D721Med (cell line): Measurements from ENCODE around the gene DYRK1A.

Source experiments
- DNase-seq: peaks from one replicate; pipeline ENCODE4 v3.0.0; 2011; ENCODE audit warnings: low spot score; ENCODE audit not compliant: insufficient read length
- FAIRE-seq: peaks from 2 replicates; lab custom pipeline; 2011; peaks lifted over from hg19 to GRCh38; lab: Jason Lieb, UNC
- TF ChIP-seq, protein P1 (sequence below): IDR thresholded peaks from 2 replicates; pipeline ENCODE4 v1.5.1; 2012; ENCODE audit warnings: mild to moderate bottlenecking, control low read depth; ENCODE audit not compliant: insufficient read depth; ENCODE audit errors: missing control alignments

The DYRK1A gene

DNA sequence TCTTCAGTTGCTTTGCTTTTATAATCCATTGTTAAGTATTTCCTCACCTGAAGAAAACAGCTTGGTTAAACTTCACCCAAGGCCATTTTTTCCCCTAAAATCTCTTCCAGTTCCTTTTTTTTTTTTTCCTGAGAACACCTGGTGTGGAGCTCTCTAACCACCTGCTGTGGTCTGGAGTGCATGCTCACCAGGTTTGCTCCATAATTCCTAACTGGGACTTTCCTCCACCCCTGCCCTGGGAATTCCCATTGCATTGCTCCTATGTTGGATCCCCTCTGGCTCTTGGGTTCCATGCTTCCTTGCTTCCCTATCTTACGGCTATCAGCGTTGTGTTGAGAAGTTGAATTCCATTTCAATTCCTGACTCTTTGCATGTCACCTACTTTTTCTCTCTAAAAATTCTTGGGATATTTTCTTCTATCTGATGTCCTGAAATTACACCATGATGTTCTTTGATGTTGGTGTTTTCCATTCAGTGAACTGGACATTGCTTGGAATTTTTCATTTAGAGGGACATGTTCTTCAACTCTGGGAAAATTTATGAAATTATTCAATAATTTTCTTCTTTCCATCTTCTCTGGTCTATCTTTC lies 19.6 kb upstream of the DYRK1A start:
- DNase-seq (no peak), FAIRE-seq (no peak)
- TF ChIP-seq, protein P1, sequence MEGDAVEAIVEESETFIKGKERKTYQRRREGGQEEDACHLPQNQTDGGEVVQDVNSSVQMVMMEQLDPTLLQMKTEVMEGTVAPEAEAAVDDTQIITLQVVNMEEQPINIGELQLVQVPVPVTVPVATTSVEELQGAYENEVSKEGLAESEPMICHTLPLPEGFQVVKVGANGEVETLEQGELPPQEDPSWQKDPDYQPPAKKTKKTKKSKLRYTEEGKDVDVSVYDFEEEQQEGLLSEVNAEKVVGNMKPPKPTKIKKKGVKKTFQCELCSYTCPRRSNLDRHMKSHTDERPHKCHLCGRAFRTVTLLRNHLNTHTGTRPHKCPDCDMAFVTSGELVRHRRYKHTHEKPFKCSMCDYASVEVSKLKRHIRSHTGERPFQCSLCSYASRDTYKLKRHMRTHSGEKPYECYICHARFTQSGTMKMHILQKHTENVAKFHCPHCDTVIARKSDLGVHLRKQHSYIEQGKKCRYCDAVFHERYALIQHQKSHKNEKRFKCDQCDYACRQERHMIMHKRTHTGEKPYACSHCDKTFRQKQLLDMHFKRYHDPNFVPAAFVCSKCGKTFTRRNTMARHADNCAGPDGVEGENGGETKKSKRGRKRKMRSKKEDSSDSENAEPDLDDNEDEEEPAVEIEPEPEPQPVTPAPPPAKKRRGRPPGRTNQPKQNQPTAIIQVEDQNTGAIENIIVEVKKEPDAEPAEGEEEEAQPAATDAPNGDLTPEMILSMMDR: no peak

GRCh38 chr21:37348664-37349063 lies 17.9 kb upstream of the DYRK1A start:
- DNase-seq (no peak), FAIRE-seq (no peak)
- TF ChIP-seq, protein P1: no peak

DNA sequence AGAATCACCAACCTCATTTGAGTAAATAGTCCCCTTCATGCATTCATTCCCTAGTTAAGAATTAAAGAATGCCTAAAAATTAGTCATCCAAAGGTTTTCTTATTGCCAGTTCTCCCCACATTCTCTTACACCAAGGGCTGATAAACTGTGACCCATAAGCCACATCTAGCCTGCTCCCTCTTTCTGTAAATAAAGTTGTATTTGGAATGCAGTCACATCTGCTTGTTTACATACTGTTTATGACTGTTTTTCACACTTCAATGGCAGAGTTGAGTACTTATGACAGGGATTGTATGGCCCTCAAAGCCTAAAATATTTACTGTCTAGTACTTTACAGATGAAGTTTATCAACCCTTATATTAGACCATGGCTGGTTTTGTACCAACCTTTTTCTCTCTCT lies 16.1 kb upstream of the DYRK1A start:
- no peak for DNase-seq
- TF ChIP-seq, protein P1: no peak
- no peak for FAIRE-seq

DNA sequence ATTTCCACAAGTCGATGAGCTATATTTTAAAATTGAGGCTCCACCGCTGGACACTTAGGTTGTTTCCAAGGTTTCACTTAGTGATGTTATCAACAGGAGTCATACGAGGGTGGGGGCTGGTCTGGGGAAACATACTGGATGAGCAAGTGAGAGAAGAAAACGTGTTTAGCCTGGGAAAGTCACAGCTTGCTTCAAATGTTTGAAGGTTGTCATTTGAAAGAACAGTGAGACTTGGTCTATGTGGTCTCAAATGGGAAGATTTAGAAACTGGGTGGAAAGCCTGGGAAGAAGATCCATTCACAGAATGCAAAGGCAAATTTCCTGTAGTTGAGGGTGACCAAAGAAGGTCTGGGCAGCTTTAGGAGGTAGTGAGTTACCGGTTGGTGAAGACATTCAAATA lies 9.9 kb upstream of the DYRK1A start:
- TF ChIP-seq, protein P1: no peak
- FAIRE-seq (no peak), DNase-seq (no peak)

- TF ChIP-seq, protein P1: no peak
- no peak for DNase-seq
- FAIRE-seq: no peak
Measured at GRCh38 chr21:37357691-37358090, 8.9 kb upstream of the DYRK1A start.

DNA sequence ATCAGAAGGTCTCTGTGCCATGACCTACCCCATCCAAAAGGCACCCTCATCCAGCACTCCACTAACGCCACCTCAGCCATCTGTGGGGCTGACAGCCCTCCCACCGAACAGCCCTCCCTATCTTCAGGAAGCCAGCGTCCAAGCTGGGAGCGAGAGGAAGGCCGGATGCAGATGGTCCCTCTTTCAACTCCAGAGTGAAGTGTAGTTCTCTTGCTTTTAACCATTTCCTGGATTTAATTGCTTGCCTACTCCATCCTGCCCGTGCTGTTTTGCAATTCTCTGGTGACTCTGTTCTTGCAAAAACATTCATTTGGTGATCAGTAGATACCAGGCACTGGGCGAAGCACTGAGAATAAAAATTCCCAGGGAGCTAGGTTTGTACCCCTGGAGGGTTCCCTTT lies 8.2 kb upstream of the DYRK1A start:
- TF ChIP-seq, protein P1: no peak
- DNase-seq: no peak
- no peak for FAIRE-seq

DNA sequence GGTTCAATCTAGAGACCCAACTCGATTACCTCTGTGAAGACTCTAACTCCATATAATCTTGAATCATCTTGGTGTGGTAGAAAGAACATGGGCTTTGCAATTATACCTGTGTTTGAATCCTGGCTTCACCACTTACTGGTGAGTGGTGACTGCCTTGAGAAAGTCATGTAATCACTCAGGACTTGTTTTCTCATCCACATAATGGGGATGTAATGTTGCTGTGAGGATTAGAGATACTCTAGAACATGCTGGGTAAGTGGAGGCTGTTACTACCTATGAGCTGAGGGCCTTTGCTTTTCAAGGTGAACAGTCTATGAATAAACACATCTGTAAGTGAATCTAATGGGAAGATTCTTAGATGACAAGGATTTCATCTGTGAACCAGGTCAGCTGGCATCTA lies 2.6 kb upstream of the DYRK1A start:
- DNase-seq (no peak), FAIRE-seq (no peak)
- TF ChIP-seq, protein P1: no peak
